ENCODE results near the gene MESD.

MESD gene

GRCh38 chr15:81024265-81024872 is 34.8 kb upstream of the MESD start:
- Mint-ChIP-seq H3K27me3 (no peaks in the 10 kb centered on the region), H3K4me3 (peak overlapping the region; percentile 47 to 51), H3K27ac (peak overlapping the region; percentile 97), H3K4me1 (peaks cover 33 to 61% of the 10 kb centered on the region in 2 donors), H3K9me3 (no peaks in the 10 kb centered on the region), H3K36me3 (peaks cover 0 to 3% of the 10 kb centered on the region in 2 donors)
- ATAC-seq (replicated peaks) (no peak), DNase-seq (no peak)

- peak; percentile 66 for DNase-seq
- Mint-ChIP-seq H3K27me3 (no peaks in the 10 kb centered on the region), H3K4me1 (peaks cover 29 to 54% of the 10 kb centered on the region in 2 donors), H3K27ac (peak overlapping the region; percentile 97), H3K9me3 (no peaks in the 10 kb centered on the region), H3K36me3 (peaks cover 0 to 3% of the 10 kb centered on the region in 2 donors), H3K4me3 (peak overlapping the region; percentile 51 to 70)
- peak; percentile 91 to 94 for ATAC-seq (replicated peaks)
Observed at GRCh38 chr15:81023483-81024264, 34.1 kb upstream of the MESD start.

- Mint-ChIP-seq H3K4me1 (peaks cover 24 to 42% of the 10 kb centered on the region in 2 donors), H3K36me3 (peaks cover 0 to 5% of the 10 kb centered on the region in 2 donors), H3K27me3 (no peaks in the 10 kb centered on the region), H3K4me3 (no peak overlapping the region), H3K27ac (no peak overlapping the region), H3K9me3 (no peaks in the 10 kb centered on the region)
- DNase-seq, result no peak
- no peak for ATAC-seq (replicated peaks)
Observed at GRCh38 chr15:81021321-81021720, 31.7 kb upstream of the MESD start.

GRCh38 chr15:81018197-81018596 is 28.6 kb upstream of the MESD start:
- peak overlapping the region; percentile 37 for H3K27ac Mint-ChIP-seq
- no peaks in the 10 kb centered on the region for H3K27me3 Mint-ChIP-seq
- H3K9me3 Mint-ChIP-seq, result no peaks in the 10 kb centered on the region
- no peak for DNase-seq
- H3K36me3 Mint-ChIP-seq, result peaks cover 5 to 16% of the 10 kb centered on the region in 2 donors
- H3K4me1 Mint-ChIP-seq, result peaks cover 22 to 27% of the 10 kb centered on the region in 2 donors
- H3K4me3 Mint-ChIP-seq, result no peak overlapping the region
- ATAC-seq (replicated peaks), result no peak

GRCh38 chr15:81016489-81017068 is 27.0 kb upstream of the MESD start:
- no peak for ATAC-seq (replicated peaks)
- peaks cover 20 to 22% of the 10 kb centered on the region in 2 donors for H3K4me1 Mint-ChIP-seq

GRCh38 chr15:81015621-81016488 is 26.2 kb upstream of the MESD start:
- ATAC-seq (replicated peaks) (no peak), DNase-seq (no peak)
- Mint-ChIP-seq H3K27ac (no peak overlapping the region), H3K36me3 (peaks cover 5 to 18% of the 10 kb centered on the region in 2 donors), H3K27me3 (no peaks in the 10 kb centered on the region), H3K9me3 (no peaks in the 10 kb centered on the region), H3K4me1 (peaks cover 20 to 23% of the 10 kb centered on the region in 2 donors), H3K4me3 (no peak overlapping the region)

More at GRCh38 chr15:81016489-81017068, 27.0 kb upstream of the MESD start:
- no peaks in the 10 kb centered on the region for H3K27me3 Mint-ChIP-seq
- no peaks in the 10 kb centered on the region for H3K9me3 Mint-ChIP-seq
- H3K36me3 Mint-ChIP-seq, result peaks cover 5 to 18% of the 10 kb centered on the region in 2 donors
- H3K4me3 Mint-ChIP-seq, result no peak overlapping the region
- no peak overlapping the region for H3K27ac Mint-ChIP-seq
- DNase-seq, result no peak

GRCh38 chr15:81014446-81015093 is 25.0 kb upstream of the MESD start:
- Mint-ChIP-seq H3K4me3 (no peak overlapping the region), H3K27me3 (no peaks in the 10 kb centered on the region), H3K27ac (no peak overlapping the region), H3K9me3 (no peaks in the 10 kb centered on the region), H3K4me1 (peaks cover 21 to 22% of the 10 kb centered on the region in 2 donors), H3K36me3 (peaks cover 5 to 18% of the 10 kb centered on the region in 2 donors)
- ATAC-seq (replicated peaks) (peak in 1 of 2 donors; percentile 36), DNase-seq (no peak)

- Mint-ChIP-seq H3K27ac (peak overlapping the region; percentile 33), H3K9me3 (no peaks in the 10 kb centered on the region), H3K36me3 (peaks cover 5 to 20% of the 10 kb centered on the region in 2 donors), H3K4me1 (peaks cover 23 to 25% of the 10 kb centered on the region in 2 donors), H3K27me3 (no peaks in the 10 kb centered on the region), H3K4me3 (no peak overlapping the region)
- no peak for ATAC-seq (replicated peaks)
- no peak for DNase-seq
Observed at GRCh38 chr15:81013396-81013929, 23.8 kb upstream of the MESD start.

- Mint-ChIP-seq H3K36me3 (peaks cover 5 to 19% of the 10 kb centered on the region in 2 donors), H3K27ac (no peak overlapping the region), H3K27me3 (no peaks in the 10 kb centered on the region), H3K9me3 (no peaks in the 10 kb centered on the region), H3K4me3 (no peak overlapping the region), H3K4me1 (peaks cover 23 to 34% of the 10 kb centered on the region in 2 donors)
- ATAC-seq (replicated peaks) (no peak), DNase-seq (no peak)
Observed at GRCh38 chr15:81012588-81012987, 23.0 kb upstream of the MESD start.

- Mint-ChIP-seq H3K27me3 (no peaks in the 10 kb centered on the region), H3K36me3 (peaks cover 5 to 19% of the 10 kb centered on the region in 2 donors), H3K4me3 (no peak overlapping the region), H3K9me3 (no peaks in the 10 kb centered on the region), H3K27ac (no peak overlapping the region), H3K4me1 (peaks cover 23 to 35% of the 10 kb centered on the region in 2 donors)
- ATAC-seq (replicated peaks) (no peak), DNase-seq (no peak)
Observed at GRCh38 chr15:81011593-81011992, 22.0 kb upstream of the MESD start.

- Mint-ChIP-seq H3K9me3 (no peaks in the 10 kb centered on the region), H3K27ac (no peak overlapping the region), H3K36me3 (peaks cover 6 to 23% of the 10 kb centered on the region in 2 donors), H3K4me3 (no peak overlapping the region), H3K27me3 (no peaks in the 10 kb centered on the region), H3K4me1 (peaks cover 20 to 43% of the 10 kb centered on the region in 2 donors)
- ATAC-seq (replicated peaks) (no peak), DNase-seq (no peak)
Observed at GRCh38 chr15:81010086-81010485, 20.5 kb upstream of the MESD start.

- Mint-ChIP-seq H3K36me3 (peaks cover 13 to 25% of the 10 kb centered on the region in 2 donors), H3K27ac (no peak overlapping the region), H3K27me3 (no peaks in the 10 kb centered on the region), H3K4me1 (peaks cover 20 to 46% of the 10 kb centered on the region in 2 donors), H3K9me3 (no peaks in the 10 kb centered on the region), H3K4me3 (no peak overlapping the region)
- DNase-seq, result no peak
- no peak for ATAC-seq (replicated peaks)
Observed at GRCh38 chr15:81008312-81008711, 18.7 kb upstream of the MESD start.

- DNase-seq (no peak), ATAC-seq (replicated peaks) (peak in 1 of 2 donors; percentile 38)
- Mint-ChIP-seq H3K36me3 (peaks cover 13 to 24% of the 10 kb centered on the region in 2 donors), H3K4me3 (no peak overlapping the region), H3K27ac (no peak overlapping the region), H3K4me1 (peaks cover 21 to 50% of the 10 kb centered on the region in 2 donors), H3K27me3 (no peaks in the 10 kb centered on the region), H3K9me3 (no peaks in the 10 kb centered on the region)
Observed at GRCh38 chr15:81007428-81008064, 17.9 kb upstream of the MESD start.

Data from stimulated activated naive B cell treated with anti-CD40 and anti-IgM and Interleukin-4, amounts not matched to agents 10 μg/mL and 1 μg/mL and 100 μg/mL, for 72 hours (primary cell).